ENCODE data around the gene SUGCT. TPM values are rescaled to one million over a fixed set of nuclear protein-coding genes. Genes with fewer than 3 reads are reported as not detected.
"Not testable (repeated sequence)": the region's sequence is repeated elsewhere in the genome, so short reads cannot be mapped to it uniquely, and the experiment has no call there.

SUGCT gene
- polyA plus RNA-seq, 3 donors: 12.9 to 16.3 (median 13.0) TPM

- DNase-seq (ENCODE audit: extremely low read depth in 1 of 11, low read depth in 9 of 11, low spot score in 4 of 11): peak in 7 of 11 donors; percentile 2 to 21 (median 8)
Measured at GRCh38 chr7:40133561-40134427, 1.0 kb upstream of the SUGCT start.

GRCh38 chr7:40135317-40135610 is 459 bp downstream of the SUGCT start:
- DNase-seq (ENCODE audit: extremely low read depth in 1 of 11, low read depth in 9 of 11, low spot score in 4 of 11): peak in 5 of 11 donors; percentile 1 to 27 (median 14)

- DNase-seq (ENCODE audit: extremely low read depth in 1 of 11, low read depth in 9 of 11, low spot score in 4 of 11): no peak
Measured at GRCh38 chr7:40137563-40137962, 2.8 kb downstream of the SUGCT start.

- no peak for DNase-seq (ENCODE audit: extremely low read depth in 1 of 11, low read depth in 9 of 11, low spot score in 4 of 11)
Measured at GRCh38 chr7:40138973-40139372, 4.2 kb downstream of the SUGCT start.

GRCh38 chr7:40139891-40140290 is 5.1 kb downstream of the SUGCT start:
- DNase-seq (ENCODE audit: extremely low read depth in 1 of 11, low read depth in 9 of 11, low spot score in 4 of 11): not testable (repeated sequence)

GRCh38 chr7:40141916-40142315 is 7.1 kb downstream of the SUGCT start:
- not testable (repeated sequence) for DNase-seq (ENCODE audit: extremely low read depth in 1 of 11, low read depth in 9 of 11, low spot score in 4 of 11)

- not testable (repeated sequence) for DNase-seq (ENCODE audit: extremely low read depth in 1 of 11, low read depth in 9 of 11, low spot score in 4 of 11)
Measured at GRCh38 chr7:40145596-40146130, 10.9 kb downstream of the SUGCT start.

GRCh38 chr7:40147371-40148246 is 12.8 kb downstream of the SUGCT start:
- no peak for DNase-seq (ENCODE audit: extremely low read depth in 1 of 11, low read depth in 9 of 11, low spot score in 4 of 11)

GRCh38 chr7:40148247-40148580 is 13.4 kb downstream of the SUGCT start:
- not testable (repeated sequence) for DNase-seq (ENCODE audit: extremely low read depth in 1 of 11, low read depth in 9 of 11, low spot score in 4 of 11)

- no peak for DNase-seq (ENCODE audit: extremely low read depth in 1 of 11, low read depth in 9 of 11, low spot score in 4 of 11)
Measured at GRCh38 chr7:40148671-40149070, 13.9 kb downstream of the SUGCT start.

GRCh38 chr7:40151504-40151903 is 16.7 kb downstream of the SUGCT start:
- DNase-seq (ENCODE audit: extremely low read depth in 1 of 11, low read depth in 9 of 11, low spot score in 4 of 11): no peak

- DNase-seq (ENCODE audit: extremely low read depth in 1 of 11, low read depth in 9 of 11, low spot score in 4 of 11): peak in 4 of 11 donors; percentile 1 to 31 (median 8)
Measured at GRCh38 chr7:40156988-40157387, 22.2 kb downstream of the SUGCT start.

GRCh38 chr7:40162516-40162915 is 27.7 kb downstream of the SUGCT start:
- DNase-seq (ENCODE audit: extremely low read depth in 1 of 11, low read depth in 9 of 11, low spot score in 4 of 11): no peak

- DNase-seq (ENCODE audit: extremely low read depth in 1 of 11, low read depth in 9 of 11, low spot score in 4 of 11): no peak
Measured at GRCh38 chr7:40165216-40165615, 30.4 kb downstream of the SUGCT start.

- no peak for DNase-seq (ENCODE audit: extremely low read depth in 1 of 11, low read depth in 9 of 11, low spot score in 4 of 11)
Measured at GRCh38 chr7:40167291-40167690, 32.5 kb downstream of the SUGCT start.

- DNase-seq (ENCODE audit: extremely low read depth in 1 of 11, low read depth in 9 of 11, low spot score in 4 of 11): not testable (repeated sequence)
Measured at GRCh38 chr7:40168266-40168665, 33.5 kb downstream of the SUGCT start.

- not testable (repeated sequence) for DNase-seq (ENCODE audit: extremely low read depth in 1 of 11, low read depth in 9 of 11, low spot score in 4 of 11)
Measured at GRCh38 chr7:40173121-40173520, 38.3 kb downstream of the SUGCT start.

GRCh38 chr7:40175256-40175655 is 40.5 kb downstream of the SUGCT start:
- not testable (repeated sequence) for DNase-seq (ENCODE audit: extremely low read depth in 1 of 11, low read depth in 9 of 11, low spot score in 4 of 11)

- no peak for DNase-seq (ENCODE audit: extremely low read depth in 1 of 11, low read depth in 9 of 11, low spot score in 4 of 11)
Measured at GRCh38 chr7:40175725-40176510, 41.1 kb downstream of the SUGCT start.

Data from renal cortex interstitium (tissue), 11 donors.